Peyer's patch (tissue), 4 donors: Measurements from ENCODE around the gene TTLL5. TPM values are rescaled to one million over a fixed set of nuclear protein-coding genes. Genes with fewer than 3 reads are reported as not detected.
A peak's percentile ranks its signal among the peaks of the same experiment; 100 is the strongest.

Experiments used
- DNase-seq, 3 donors: peaks; one replicate each; pipeline ENCODE4 v3.0.0-alpha.2; 2017 to 2019
- H3K27ac ChIP-seq, 4 donors: fragments of 200-600 bp; sonication (generic); one replicate each; pipeline ENCODE4 v1.5.1; 2016 to 2019
- H3K27me3 ChIP-seq, 2 donors: fragments of 200-600 bp; sonication (generic); one replicate each; pipeline ENCODE4 v1.5.1; 2019
- H3K36me3 ChIP-seq, 3 donors: fragments of 200-600 bp; sonication (generic); one replicate each; pipeline ENCODE4 v1.5.1; 2016 to 2019
- H3K4me1 ChIP-seq, 4 donors: fragments of 200-600 bp; sonication (generic); one replicate each; pipeline ENCODE4 v1.5.1; 2016 to 2019
- H3K4me3 ChIP-seq, 4 donors: fragments of 200-600 bp; sonication (generic); 1 replicate in 3 of 4; 2 replicates in 1 of 4; pipeline ENCODE4 v1.5.1; 2016 to 2019; ENCODE audit warnings: mild to moderate bottlenecking in 1 of 4
- H3K9me3 ChIP-seq, 4 donors: fragments of 200-600 bp; sonication (generic); one replicate each; pipeline ENCODE4 v1.5.1; 2016 to 2019; ENCODE audit warnings: mild to moderate bottlenecking in 1 of 4
- POLR2A ChIP-seq, 2 donors: fragments of 450-650 bp; IDR thresholded peaks; one replicate each; pipeline ENCODE4 v1.5.1; 2017; ENCODE audit warnings: antibody characterized with exemption in 2 of 2, mild to moderate bottlenecking in 2 of 2, moderate library complexity in 2 of 2
- total RNA-seq, 4 donors: library from RNA; depleted of rRNA; stranded (reverse); fragments of >200 nt; gene quantifications; one replicate each; pipeline ENCODE4 v1.1.0, GENCODE V29; 2016
- TF ChIP-seq, protein P1 (sequence below), 6 experiments: fragments of 450-650 bp in 4 of 6; fragments of 200-600 bp in 2 of 6; sonication (generic) in 1 of 6; IDR thresholded peaks; one replicate each; pipeline ENCODE4 v1.5.1; 2017 to 2019; ENCODE audit warnings: antibody characterized with exemption in 6 of 6, mild to moderate bottlenecking in 3 of 6, moderate library complexity in 1 of 6

Gene TTLL5, protein sequence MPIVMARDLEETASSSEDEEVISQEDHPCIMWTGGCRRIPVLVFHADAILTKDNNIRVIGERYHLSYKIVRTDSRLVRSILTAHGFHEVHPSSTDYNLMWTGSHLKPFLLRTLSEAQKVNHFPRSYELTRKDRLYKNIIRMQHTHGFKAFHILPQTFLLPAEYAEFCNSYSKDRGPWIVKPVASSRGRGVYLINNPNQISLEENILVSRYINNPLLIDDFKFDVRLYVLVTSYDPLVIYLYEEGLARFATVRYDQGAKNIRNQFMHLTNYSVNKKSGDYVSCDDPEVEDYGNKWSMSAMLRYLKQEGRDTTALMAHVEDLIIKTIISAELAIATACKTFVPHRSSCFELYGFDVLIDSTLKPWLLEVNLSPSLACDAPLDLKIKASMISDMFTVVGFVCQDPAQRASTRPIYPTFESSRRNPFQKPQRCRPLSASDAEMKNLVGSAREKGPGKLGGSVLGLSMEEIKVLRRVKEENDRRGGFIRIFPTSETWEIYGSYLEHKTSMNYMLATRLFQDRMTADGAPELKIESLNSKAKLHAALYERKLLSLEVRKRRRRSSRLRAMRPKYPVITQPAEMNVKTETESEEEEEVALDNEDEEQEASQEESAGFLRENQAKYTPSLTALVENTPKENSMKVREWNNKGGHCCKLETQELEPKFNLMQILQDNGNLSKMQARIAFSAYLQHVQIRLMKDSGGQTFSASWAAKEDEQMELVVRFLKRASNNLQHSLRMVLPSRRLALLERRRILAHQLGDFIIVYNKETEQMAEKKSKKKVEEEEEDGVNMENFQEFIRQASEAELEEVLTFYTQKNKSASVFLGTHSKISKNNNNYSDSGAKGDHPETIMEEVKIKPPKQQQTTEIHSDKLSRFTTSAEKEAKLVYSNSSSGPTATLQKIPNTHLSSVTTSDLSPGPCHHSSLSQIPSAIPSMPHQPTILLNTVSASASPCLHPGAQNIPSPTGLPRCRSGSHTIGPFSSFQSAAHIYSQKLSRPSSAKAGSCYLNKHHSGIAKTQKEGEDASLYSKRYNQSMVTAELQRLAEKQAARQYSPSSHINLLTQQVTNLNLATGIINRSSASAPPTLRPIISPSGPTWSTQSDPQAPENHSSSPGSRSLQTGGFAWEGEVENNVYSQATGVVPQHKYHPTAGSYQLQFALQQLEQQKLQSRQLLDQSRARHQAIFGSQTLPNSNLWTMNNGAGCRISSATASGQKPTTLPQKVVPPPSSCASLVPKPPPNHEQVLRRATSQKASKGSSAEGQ (N-terminal part only)
- total RNA-seq = 10 to 100 TPM; 33.6 to 82.5 (median 46.4) TPM

DNA sequence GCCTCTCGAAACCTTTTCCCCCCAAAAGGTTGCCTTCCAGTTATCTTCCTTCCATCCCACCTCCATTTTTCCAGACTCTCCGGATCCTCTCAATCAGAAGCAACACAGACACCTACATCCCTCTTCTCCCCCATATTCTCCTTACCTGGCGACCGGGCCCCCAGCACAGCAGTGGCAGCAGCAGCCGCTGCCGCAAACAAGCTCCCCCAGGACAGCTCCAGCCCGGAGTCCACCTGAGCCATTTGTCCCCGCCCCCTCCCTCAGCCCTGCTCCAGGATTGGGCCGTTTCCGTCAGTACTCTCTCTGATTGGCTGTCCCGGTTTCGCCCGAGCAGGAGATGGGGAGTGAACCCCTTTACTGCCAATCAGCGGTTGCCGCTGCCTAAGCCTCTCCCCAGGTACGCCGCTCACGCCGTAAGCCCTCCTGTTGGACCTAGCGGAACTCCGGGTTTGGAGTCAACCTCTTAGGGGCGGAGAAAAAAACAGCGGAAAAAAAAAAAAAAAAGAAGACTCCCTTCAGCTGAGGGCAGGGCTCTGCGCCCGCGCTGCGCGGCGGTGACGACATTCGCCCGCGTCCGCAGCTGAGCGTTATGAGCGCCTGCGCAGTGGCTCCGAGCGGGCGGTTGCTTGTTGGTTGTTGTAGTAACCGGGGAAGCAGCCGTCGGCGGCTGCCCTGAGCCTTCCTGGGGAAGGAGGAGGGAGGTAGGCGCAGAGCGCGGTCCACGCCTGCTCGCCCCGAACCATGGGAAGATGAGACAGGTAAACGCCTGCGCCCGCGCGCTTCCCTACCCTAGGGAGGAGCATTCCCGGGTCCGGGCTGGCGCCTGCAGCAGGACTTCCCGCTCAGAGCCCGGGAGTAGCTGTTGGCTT lies at the start of gene TTLL5, which contains the start of gene ERG28:
Gene TTLL5, plus strand, starts transcription at position 617 of the 869 bp plus-strand sequence. CDS start 1,904 bp downstream, outside the sequence.
Gene ERG28, minus strand, starts transcription at position 247 of the 869 bp plus-strand sequence. CDS start 3,374 bp downstream, outside the sequence.
- Histone ChIP-seq H3K36me3 (peaks cover 0 to 19% (median 0%) of the 10 kb centered on the region in 3 donors), H3K4me3 (peak within 1 kb of the TSS; percentile 57 to 98 (median 82)), H3K27me3 (no peaks in the 10 kb centered on the region), H3K27ac (peak within 1 kb of the TSS; percentile 71 to 89 (median 82)), H3K4me1 (peaks cover 0 to 28% (median 1%) of the 10 kb centered on the region in 4 donors), H3K9me3 (no peaks in the 10 kb centered on the region)
- peak; percentile 95 to 98 (median 98) for DNase-seq
- TF ChIP-seq POLR2A (IDR thresholded peaks at IDR 0.05) = peak; percentile 77 to 85
- TF ChIP-seq, protein P1, sequence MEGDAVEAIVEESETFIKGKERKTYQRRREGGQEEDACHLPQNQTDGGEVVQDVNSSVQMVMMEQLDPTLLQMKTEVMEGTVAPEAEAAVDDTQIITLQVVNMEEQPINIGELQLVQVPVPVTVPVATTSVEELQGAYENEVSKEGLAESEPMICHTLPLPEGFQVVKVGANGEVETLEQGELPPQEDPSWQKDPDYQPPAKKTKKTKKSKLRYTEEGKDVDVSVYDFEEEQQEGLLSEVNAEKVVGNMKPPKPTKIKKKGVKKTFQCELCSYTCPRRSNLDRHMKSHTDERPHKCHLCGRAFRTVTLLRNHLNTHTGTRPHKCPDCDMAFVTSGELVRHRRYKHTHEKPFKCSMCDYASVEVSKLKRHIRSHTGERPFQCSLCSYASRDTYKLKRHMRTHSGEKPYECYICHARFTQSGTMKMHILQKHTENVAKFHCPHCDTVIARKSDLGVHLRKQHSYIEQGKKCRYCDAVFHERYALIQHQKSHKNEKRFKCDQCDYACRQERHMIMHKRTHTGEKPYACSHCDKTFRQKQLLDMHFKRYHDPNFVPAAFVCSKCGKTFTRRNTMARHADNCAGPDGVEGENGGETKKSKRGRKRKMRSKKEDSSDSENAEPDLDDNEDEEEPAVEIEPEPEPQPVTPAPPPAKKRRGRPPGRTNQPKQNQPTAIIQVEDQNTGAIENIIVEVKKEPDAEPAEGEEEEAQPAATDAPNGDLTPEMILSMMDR (IDR thresholded peaks at IDR 0.05) = peak in 1 of 6 experiments; percentile 4

DNA sequence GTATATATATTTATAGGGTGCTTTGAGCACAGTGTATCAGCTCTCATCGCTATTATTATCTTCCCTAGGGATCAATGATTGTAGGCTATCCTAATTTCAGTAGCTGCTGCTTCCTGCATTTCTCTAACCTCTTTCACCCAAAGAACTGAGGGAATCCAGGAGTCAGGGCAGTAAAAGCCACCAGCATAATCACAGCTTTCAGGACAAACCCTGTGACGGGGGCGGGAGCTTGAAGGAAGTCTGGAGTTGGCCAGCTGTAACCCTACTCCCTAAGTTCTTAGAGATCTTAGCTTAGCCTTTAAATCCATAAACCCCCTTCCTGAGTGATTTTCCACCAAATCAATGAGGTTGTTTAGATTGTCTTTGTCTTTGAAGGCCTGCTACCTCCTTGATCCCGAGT lies 48.9 kb upstream of the TTLL5 start:
- Histone ChIP-seq H3K9me3 (no peaks in the 10 kb centered on the region), H3K4me1 (peaks cover 0 to 6% (median 0%) of the 10 kb centered on the region in 4 donors), H3K4me3 (no peak overlapping the region), H3K36me3 (peaks cover 0 to 4% (median 0%) of the 10 kb centered on the region in 3 donors), H3K27me3 (no peaks in the 10 kb centered on the region), H3K27ac (no peak overlapping the region)
- TF ChIP-seq, protein P1 (IDR thresholded peaks at IDR 0.05) = no peak
- TF ChIP-seq POLR2A (IDR thresholded peaks at IDR 0.05) = no peak
- DNase-seq = no peak

DNA sequence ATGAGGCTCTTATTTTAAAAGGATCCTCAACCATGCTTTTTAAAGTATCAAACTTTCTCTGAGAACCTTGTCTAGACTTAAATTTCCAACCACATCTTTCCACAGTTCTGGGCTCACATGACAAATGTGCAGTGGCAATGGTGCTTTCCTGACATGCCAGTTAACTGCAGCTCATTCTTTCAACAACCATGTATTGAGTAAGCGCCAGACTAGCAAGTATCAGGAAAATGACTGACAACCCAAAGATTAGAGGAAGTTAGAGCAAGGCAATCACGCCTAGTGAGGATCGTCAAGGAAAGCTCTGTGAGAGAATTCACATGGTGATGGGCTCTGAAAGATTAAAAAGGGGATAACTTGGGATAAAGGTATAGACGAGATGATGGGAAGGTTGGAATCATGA lies 46.9 kb upstream of the TTLL5 start:
- Histone ChIP-seq H3K27ac (no peak overlapping the region), H3K9me3 (no peaks in the 10 kb centered on the region), H3K36me3 (no peaks in the 10 kb centered on the region), H3K4me1 (peaks cover 0 to 6% (median 0%) of the 10 kb centered on the region in 4 donors), H3K27me3 (no peaks in the 10 kb centered on the region), H3K4me3 (no peak overlapping the region)
- no peak for DNase-seq
- no peak for TF ChIP-seq POLR2A (IDR thresholded peaks at IDR 0.05)
- TF ChIP-seq, protein P1 (IDR thresholded peaks at IDR 0.05) = no peak

DNA sequence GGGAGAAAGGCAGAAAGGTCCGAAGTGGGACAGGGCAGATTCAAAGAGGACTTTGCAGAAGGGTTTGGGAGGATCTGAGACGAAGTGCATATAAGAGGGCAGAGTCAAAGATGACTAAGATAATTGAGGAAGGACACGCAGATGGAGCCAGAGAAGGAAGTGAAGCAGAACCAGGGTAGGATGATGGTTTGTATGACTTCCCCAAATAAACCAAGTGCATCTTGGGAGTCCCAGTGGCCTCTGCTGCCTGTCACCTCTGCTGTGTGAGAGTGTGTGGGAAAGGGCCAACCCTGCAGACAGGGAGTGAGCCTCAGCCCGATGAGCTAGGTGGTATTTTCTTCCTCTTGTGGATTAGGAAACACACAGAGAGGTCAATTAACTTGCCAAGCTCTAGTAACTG lies 45.8 kb upstream of the TTLL5 start:
- Histone ChIP-seq H3K36me3 (no peaks in the 10 kb centered on the region), H3K27ac (peak overlapping the region in 2 of 4 donors; percentile 30 to 46), H3K9me3 (no peaks in the 10 kb centered on the region), H3K27me3 (no peaks in the 10 kb centered on the region), H3K4me3 (no peak overlapping the region), H3K4me1 (peaks cover 0 to 14% (median 0%) of the 10 kb centered on the region in 4 donors)
- TF ChIP-seq POLR2A (IDR thresholded peaks at IDR 0.05) = no peak
- peak in 2 of 3 donors; percentile 45 to 55 for DNase-seq

DNA sequence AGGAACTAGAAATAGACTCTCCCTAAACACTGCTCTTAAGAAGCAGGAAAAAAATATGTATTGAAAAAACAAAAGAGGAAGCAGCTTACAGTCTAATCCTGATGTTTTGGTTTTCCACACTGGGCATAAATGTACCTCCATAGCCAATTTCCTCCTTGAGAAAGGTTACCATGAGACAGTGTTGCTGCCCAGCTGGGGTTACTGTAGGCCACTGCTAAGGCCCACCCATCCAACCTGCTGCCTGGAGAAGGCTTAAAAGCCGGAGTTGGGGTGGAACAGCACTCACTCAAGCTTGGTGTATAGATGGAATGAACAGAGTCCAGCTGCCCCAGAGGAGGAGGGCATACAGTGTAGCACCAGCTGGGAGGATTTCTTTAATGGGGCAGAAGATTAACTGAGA lies 41.5 kb upstream of the TTLL5 start:
- no peaks in the 10 kb centered on the region for H3K27me3 ChIP-seq
- H3K9me3 ChIP-seq = no peaks in the 10 kb centered on the region
- TF ChIP-seq, protein P1 (IDR thresholded peaks at IDR 0.05) = no peak
- no peak for TF ChIP-seq POLR2A (IDR thresholded peaks at IDR 0.05)
- peak overlapping the region in 2 of 4 donors; percentile 0 to 59 for H3K27ac ChIP-seq
- H3K4me3 ChIP-seq = no peak overlapping the region
- peaks cover 0 to 20% (median 0%) of the 10 kb centered on the region in 4 donors for H3K4me1 ChIP-seq
- H3K36me3 ChIP-seq = peaks cover 0 to 1% (median 0%) of the 10 kb centered on the region in 3 donors
- DNase-seq = no peak
